Ovary (tissue), 9 donors: ENCODE results near the gene NRXN2. TPM values are rescaled to one million over a fixed set of nuclear protein-coding genes. Genes with fewer than 3 reads are reported as not detected.
A peak's percentile ranks its signal among the peaks of the same experiment; 100 is the strongest.

Source experiments
- DNase-seq, 5 donors: peaks; one replicate each; pipeline ENCODE4 v3.0.0-alpha.2; 2019 to 2020
- H3K27ac ChIP-seq, 2 donors: fragments of 200-600 bp; one replicate each; pipeline versions ENCODE4 v1.5.1 to v1.8.0; 2019 to 2022
- H3K27me3 ChIP-seq: fragments of 200-600 bp; one replicate; pipeline ENCODE4 v1.8.0; 2022
- H3K36me3 ChIP-seq: fragments of 200-600 bp; sonication (generic); one replicate; pipeline ENCODE4 v1.5.1; 2019
- H3K4me1 ChIP-seq: one replicate; pipeline ENCODE4 v1.8.1; 2013; ENCODE audit warnings: mild to moderate bottlenecking, moderate library complexity; ENCODE audit not compliant: insufficient read depth
- H3K4me3 ChIP-seq: fragments of 200-600 bp; sonication (generic); one replicate; pipeline ENCODE4 v1.5.1; 2017
- H3K9me3 ChIP-seq, 2 donors: fragments of 200-600 bp in 1 of 2; sonication (generic) in 1 of 2; one replicate each; pipeline versions ENCODE4 v1.5.1 to v1.8.1; 2013 to 2019; ENCODE audit warnings: mild to moderate bottlenecking in 1 of 2, moderate library complexity in 1 of 2
- CTCF ChIP-seq, 3 donors: fragments of 450-650 bp in 2 of 3; fragments of 200-600 bp in 1 of 3; IDR thresholded peaks; one replicate each; pipeline versions ENCODE4 v1.5.1 to v1.8.0; 2016 to 2022; ENCODE audit warnings: antibody characterized with exemption in 3 of 3, mild to moderate bottlenecking in 1 of 3
- EP300 ChIP-seq: sonication (generic); formaldehyde crosslinking; IDR thresholded peaks from one replicate; pipeline ENCODE4 v1.6.1; 2017; ENCODE audit warnings: antibody characterized with exemption
- POLR2A ChIP-seq: fragments of 450-650 bp; IDR thresholded peaks from one replicate; pipeline ENCODE4 v1.6.1; 2017; ENCODE audit warnings: antibody characterized with exemption, mild to moderate bottlenecking, moderate library complexity
- WGBS, 3 donors: extraction: QIAGEN DNeasy Blood & Tissue Kit in 1 of 3; methylation state at CpG; one replicate each; pipeline versions ENCODE4 v1.1.5 to v1.1.7; 2013 to 2017; 5-methylcytosine and 5-hydroxymethylcytosine counted together
- intact Hi-C, 4 donors: fragments of 100-400 bp; cut with DNase I; formaldehyde crosslinking; loops; one replicate each; pipeline versions ENCODE4 v1.11.0 to v1.15.1; 2022 to 2023
- polyA plus RNA-seq, 2 donors: library from polyadenylated mRNA; stranded (reverse); fragments of 200-250 nt in 1 of 2; fragments of 350-450 nt in 1 of 2; fragmentation: Illumina TruSeq in 1 of 2; extraction: RNeasy Lipid Tissue Mini Kit (QIAGEN cat#74804) in 1 of 2; gene quantifications; one replicate each; pipeline ENCODE4 v1.2.3, GENCODE V29; 2013 to 2014
- total RNA-seq, 7 donors: library from RNA; depleted of rRNA in 2 of 7; stranded (reverse); fragments of >200 nt in 2 of 7; fragmentation: NEBNext Ultra II Directional in 3 of 7; extraction: Animal tissue kit (Norgen Biotek cat#: 25700) in 3 of 7; gene quantifications; one replicate each; pipeline versions ENCODE4 v1.1.0 to v1.2.4, GENCODE V29; 2016 to 2023
- donor health status: DM: no; HTN: no; CAD: no; lungs with moderate emphysema.
- donor health status: DM: no; HTN: no; CAD: no.
- donor health status: Bipolar disorder and iron deficiency.
- donor health status: DM: yes; HTN: yes; CAD: no.
- donor health status: DM: no; HTN: no; CAD: no.
- donor health status: DM: yes; HTN: yes; CAD: no.

NRXN2 gene
- total and polyA plus RNA-seq, 9 donors: 6.4 to 64.1 (median 19.7) TPM

DNA sequence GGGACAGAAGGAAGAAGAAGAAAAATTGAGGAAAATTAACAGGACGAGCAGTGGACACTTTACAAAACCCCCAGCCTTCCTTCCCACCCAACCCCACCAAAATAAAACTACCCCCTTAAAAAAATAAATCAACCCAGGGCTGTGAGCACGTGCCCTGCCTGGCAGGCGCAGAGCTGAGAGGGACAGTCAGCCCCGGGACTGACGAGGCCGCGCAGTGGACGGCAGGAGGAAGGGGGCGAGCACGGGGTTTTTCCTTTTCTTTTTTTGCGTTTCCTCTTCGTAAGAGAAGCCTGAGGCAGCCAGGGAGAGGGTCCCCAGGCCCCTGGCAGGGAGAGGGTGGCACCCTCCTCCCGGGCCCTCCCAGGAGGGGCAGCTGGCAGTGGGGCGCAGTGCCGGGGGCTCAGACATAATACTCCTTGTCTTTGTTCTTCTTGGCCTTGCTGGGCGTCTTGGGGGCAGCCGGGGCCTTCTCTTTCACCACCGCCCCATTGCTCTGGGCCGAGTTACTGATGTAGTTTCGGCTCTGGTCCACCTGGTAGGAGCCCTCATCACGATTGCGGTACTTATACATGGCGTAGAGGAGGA, 116.1 kb downstream of the NRXN2 start:
- Histone ChIP-seq H3K36me3 (no peaks in the 10 kb centered on the region), H3K27ac (peak overlapping the region in 1 of 2 donors; percentile 83), H3K27me3 (no peaks in the 10 kb centered on the region), H3K9me3 (no peaks in the 10 kb centered on the region), H3K4me3 (no peak overlapping the region), H3K4me1 (peaks cover 8% of the 10 kb centered on the region)
- TF ChIP-seq POLR2A: no peak
- TF ChIP-seq CTCF (IDR thresholded peaks at IDR 0.05): no peak
- TF ChIP-seq EP300: no peak
- WGBS, 3 donors: 89 to 92% (median 90%) methylated on average over 23 of the region's 23 CpGs
- no peak for DNase-seq
- intact Hi-C loops: no loop called here

GRCh38 chr11:64605656-64606585, 117.1 kb downstream of the NRXN2 start:
- intact Hi-C loops: no loop called here
- H3K27me3 ChIP-seq: no peaks in the 10 kb centered on the region
- H3K4me1 ChIP-seq: peaks cover 8% of the 10 kb centered on the region
- DNase-seq: no peak
- no peak overlapping the region for H3K27ac ChIP-seq
- TF ChIP-seq POLR2A (no peak), CTCF (IDR thresholded peaks at IDR 0.05) (no peak), EP300 (no peak)
- no peak overlapping the region for H3K4me3 ChIP-seq
- WGBS, 3 donors: 53 to 61% (median 59%) methylated on average over 17 to 21 of the region's 21 CpGs
- H3K9me3 ChIP-seq: no peaks in the 10 kb centered on the region
- H3K36me3 ChIP-seq: no peaks in the 10 kb centered on the region

DNA sequence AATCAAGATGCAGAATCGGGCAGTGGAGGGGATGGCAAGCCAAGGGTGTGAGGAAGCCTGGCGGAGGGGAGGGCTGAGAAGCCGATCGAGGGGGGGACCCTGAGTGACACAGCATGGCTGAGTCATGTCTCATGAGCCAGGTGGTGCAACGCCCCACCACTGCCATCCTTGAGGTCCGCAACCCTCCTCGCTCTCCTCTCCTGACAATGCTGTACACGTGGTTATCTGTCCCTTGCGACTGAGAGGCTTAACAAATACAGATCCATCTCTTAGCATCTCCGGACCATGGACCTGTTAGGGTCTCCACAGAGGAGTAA, 117.8 kb downstream of the NRXN2 start:
- H3K27ac ChIP-seq: no peak overlapping the region
- intact Hi-C loops: no loop called here
- H3K9me3 ChIP-seq: no peaks in the 10 kb centered on the region
- no peak overlapping the region for H3K4me3 ChIP-seq
- WGBS, 3 donors: 72 to 82% (median 81%) methylated on average over 10 of the region's 10 CpGs
- no peak for DNase-seq
- peaks cover 8% of the 10 kb centered on the region for H3K4me1 ChIP-seq
- H3K27me3 ChIP-seq: no peaks in the 10 kb centered on the region
- H3K36me3 ChIP-seq: no peaks in the 10 kb centered on the region
- TF ChIP-seq EP300: no peak
- TF ChIP-seq POLR2A: no peak
- no peak for TF ChIP-seq CTCF (IDR thresholded peaks at IDR 0.05)

GRCh38 chr11:64604458-64605243, 118.3 kb downstream of the NRXN2 start:
- Histone ChIP-seq H3K9me3 (no peaks in the 10 kb centered on the region), H3K27ac (no peak overlapping the region), H3K27me3 (no peaks in the 10 kb centered on the region), H3K4me3 (no peak overlapping the region), H3K4me1 (peaks cover 8% of the 10 kb centered on the region), H3K36me3 (no peaks in the 10 kb centered on the region)
- intact Hi-C loops: no loop called here
- WGBS, 3 donors: 73 to 79% (median 76%) methylated on average over 7 of the region's 7 CpGs
- no peak for DNase-seq
- TF ChIP-seq EP300 (no peak), POLR2A (no peak), CTCF (IDR thresholded peaks at IDR 0.05) (no peak)
